Measurements from ENCODE around the gene TRPC4AP.
A peak's percentile ranks its signal among the peaks of the same experiment; 100 is the strongest.
"Not testable (repeated sequence)": the region's sequence is repeated elsewhere in the genome, so short reads cannot be mapped to it uniquely, and the experiment has no call there.

The TRPC4AP gene

GRCh38 chr20:35093267-35093884 is 769 bp upstream of the TRPC4AP start:
- DNase-seq = peak; percentile 67

- DNase-seq = no peak
Measured at GRCh38 chr20:35091816-35092523, 637 bp downstream of the TRPC4AP start.

GRCh38 chr20:35088231-35089145 is 4.1 kb downstream of the TRPC4AP start:
- no peak for DNase-seq

- no peak for DNase-seq
Measured at GRCh38 chr20:35087791-35088190, 4.8 kb downstream of the TRPC4AP start.

- no peak for DNase-seq
Measured at GRCh38 chr20:35087355-35087754, 5.3 kb downstream of the TRPC4AP start.

GRCh38 chr20:35085477-35086225 is 7.0 kb downstream of the TRPC4AP start:
- peak; percentile 73 for DNase-seq

- no peak for DNase-seq
Measured at GRCh38 chr20:35084998-35085397, 7.6 kb downstream of the TRPC4AP start.

GRCh38 chr20:35080348-35080642 is 12.3 kb downstream of the TRPC4AP start:
- DNase-seq = not testable (repeated sequence)

GRCh38 chr20:35079472-35080347 is 12.9 kb downstream of the TRPC4AP start:
- DNase-seq = no peak

GRCh38 chr20:35077872-35078271 is 14.7 kb downstream of the TRPC4AP start:
- no peak for DNase-seq

- DNase-seq = no peak
Measured at GRCh38 chr20:35077341-35077740, 15.3 kb downstream of the TRPC4AP start.

- DNase-seq = not testable (repeated sequence)
Measured at GRCh38 chr20:35071436-35072153, 21.0 kb downstream of the TRPC4AP start.

GRCh38 chr20:35066194-35066593 is 26.4 kb downstream of the TRPC4AP start:
- no peak for DNase-seq

GRCh38 chr20:35065181-35065580 is 27.4 kb downstream of the TRPC4AP start:
- DNase-seq = no peak

GRCh38 chr20:35063168-35063567 is 29.4 kb downstream of the TRPC4AP start:
- no peak for DNase-seq

- DNase-seq = no peak
Measured at GRCh38 chr20:35062478-35062877, 30.1 kb downstream of the TRPC4AP start.

- DNase-seq = no peak
Measured at GRCh38 chr20:35060168-35060567, 32.4 kb downstream of the TRPC4AP start.

GRCh38 chr20:35059612-35060011 is 33.0 kb downstream of the TRPC4AP start:
- no peak for DNase-seq

GRCh38 chr20:35059110-35059509 is 33.5 kb downstream of the TRPC4AP start:
- DNase-seq = no peak

- DNase-seq = peak; percentile 73
Measured at GRCh38 chr20:35055445-35056276, 36.9 kb downstream of the TRPC4AP start.

Measured in activated CD4-positive, alpha-beta T cell treated with anti-CD3 and anti-CD28 coated beads, Interleukin-2, amount 50 U/mL, for 16 hours (primary cell).